Activated T-cell treated with anti-CD3 and anti-CD28 coated beads, Interleukin-2, amount 50 U/mL, for 4 hours (primary cell): ENCODE data around the gene HSPA1L. TPM values are rescaled to one million over a fixed set of nuclear protein-coding genes. Genes with fewer than 3 reads are reported as not detected.

Source experiments
- ATAC-seq, 2 donors: fragments of 200-7000 bp; cut with Tn5 transposase; one replicate each; pipeline ENCODE4 v1.10.0; 2021
- DNase-seq: peaks from one replicate; pipeline ENCODE4 v3.0.0-alpha.2; 2020
- H3K27me3 Mint-ChIP-seq: one replicate; pipeline ENCODE4 v1.8.0; 2021; ENCODE audit warnings: low read depth, mixed read lengths
- H3K36me3 Mint-ChIP-seq: one replicate; pipeline ENCODE4 v1.8.0; 2022; ENCODE audit warnings: mixed read lengths; ENCODE audit not compliant: insufficient read depth
- H3K4me1 Mint-ChIP-seq: one replicate; pipeline ENCODE4 v1.8.0; 2021; ENCODE audit warnings: low read depth, mixed read lengths
- H3K4me3 Mint-ChIP-seq: one replicate; pipeline ENCODE4 v1.8.0; 2021; ENCODE audit warnings: mild to moderate bottlenecking, moderate library complexity, mixed read lengths
- H3K9me3 Mint-ChIP-seq: one replicate; pipeline ENCODE4 v1.8.0; 2021; ENCODE audit warnings: mixed read lengths
- total RNA-seq, 3 donors: library from RNA; stranded (reverse); gene quantifications; one replicate each; pipeline ENCODE4 v1.2.1, GENCODE V29; 2021

HSPA1L gene
- total RNA-seq, 3 donors from 2014 or later: 1.6 to 1.8 (median 1.7) TPM

GRCh38 chr6:31792761-31793171, 22.3 kb downstream of the HSPA1L start:
- peaks cover 16% of the 10 kb centered on the region for H3K36me3 Mint-ChIP-seq
- no peaks in the 10 kb centered on the region for H3K27me3 Mint-ChIP-seq
- H3K9me3 Mint-ChIP-seq: no peaks in the 10 kb centered on the region
- peaks cover 38% of the 10 kb centered on the region for H3K4me1 Mint-ChIP-seq
- ATAC-seq: no peak
- DNase-seq: no peak
- peak overlapping the region; percentile 99 for H3K4me3 Mint-ChIP-seq

GRCh38 chr6:31792090-31792374, 23.1 kb downstream of the HSPA1L start:
- DNase-seq (no peak), ATAC-seq (no peak)
- Mint-ChIP-seq H3K4me1 (peaks cover 31% of the 10 kb centered on the region), H3K9me3 (no peaks in the 10 kb centered on the region), H3K36me3 (peaks cover 16% of the 10 kb centered on the region), H3K27me3 (no peaks in the 10 kb centered on the region), H3K4me3 (no peak overlapping the region)

- Mint-ChIP-seq H3K27me3 (no peaks in the 10 kb centered on the region), H3K4me3 (no peak overlapping the region), H3K9me3 (no peaks in the 10 kb centered on the region), H3K4me1 (peaks cover 26% of the 10 kb centered on the region), H3K36me3 (peaks cover 18% of the 10 kb centered on the region)
- DNase-seq: no peak
- ATAC-seq: no peak
Measured at GRCh38 chr6:31791324-31792089, 23.6 kb downstream of the HSPA1L start.

- H3K4me1 Mint-ChIP-seq: peaks cover 3% of the 10 kb centered on the region
- H3K27me3 Mint-ChIP-seq: no peaks in the 10 kb centered on the region
- H3K9me3 Mint-ChIP-seq: no peaks in the 10 kb centered on the region
- H3K36me3 Mint-ChIP-seq: peaks cover 33% of the 10 kb centered on the region
- no peak overlapping the region for H3K4me3 Mint-ChIP-seq
- no peak for ATAC-seq
- DNase-seq: no peak
Measured at GRCh38 chr6:31785475-31785874, 29.6 kb downstream of the HSPA1L start.

- H3K4me3 Mint-ChIP-seq: no peak overlapping the region
- ATAC-seq: no peak
- DNase-seq: no peak
- H3K27me3 Mint-ChIP-seq: no peaks in the 10 kb centered on the region
- H3K36me3 Mint-ChIP-seq: peaks cover 29% of the 10 kb centered on the region
- H3K9me3 Mint-ChIP-seq: no peaks in the 10 kb centered on the region
- H3K4me1 Mint-ChIP-seq: peaks cover 3% of the 10 kb centered on the region
Measured at GRCh38 chr6:31784098-31784925, 30.8 kb downstream of the HSPA1L start.

GRCh38 chr6:31782126-31782855, 32.8 kb downstream of the HSPA1L start:
- ATAC-seq: no peak
- DNase-seq: no peak
- no peak overlapping the region for H3K4me3 Mint-ChIP-seq
- H3K27me3 Mint-ChIP-seq: no peaks in the 10 kb centered on the region
- H3K36me3 Mint-ChIP-seq: peaks cover 29% of the 10 kb centered on the region
- H3K9me3 Mint-ChIP-seq: no peaks in the 10 kb centered on the region
- H3K4me1 Mint-ChIP-seq: peaks cover 8% of the 10 kb centered on the region

- H3K4me3 Mint-ChIP-seq: no peak overlapping the region
- DNase-seq: no peak
Measured at GRCh38 chr6:31781244-31782125, 33.6 kb downstream of the HSPA1L start.

GRCh38 chr6:31780507-31781243, 34.4 kb downstream of the HSPA1L start:
- no peaks in the 10 kb centered on the region for H3K9me3 Mint-ChIP-seq
- ATAC-seq: no peak
- H3K4me3 Mint-ChIP-seq: no peak overlapping the region
- no peaks in the 10 kb centered on the region for H3K27me3 Mint-ChIP-seq
- no peak for DNase-seq
- H3K4me1 Mint-ChIP-seq: peaks cover 20% of the 10 kb centered on the region
- peaks cover 23% of the 10 kb centered on the region for H3K36me3 Mint-ChIP-seq

More at GRCh38 chr6:31781244-31782125, 33.6 kb downstream of the HSPA1L start:
- Mint-ChIP-seq H3K36me3 (peaks cover 27% of the 10 kb centered on the region), H3K27me3 (no peaks in the 10 kb centered on the region), H3K9me3 (no peaks in the 10 kb centered on the region), H3K4me1 (peaks cover 16% of the 10 kb centered on the region)
- no peak for ATAC-seq

- Mint-ChIP-seq H3K4me1 (peaks cover 24% of the 10 kb centered on the region), H3K36me3 (peaks cover 23% of the 10 kb centered on the region), H3K9me3 (no peaks in the 10 kb centered on the region), H3K27me3 (no peaks in the 10 kb centered on the region), H3K4me3 (no peak overlapping the region)
- ATAC-seq (no peak), DNase-seq (no peak)
Measured at GRCh38 chr6:31779908-31780307, 35.2 kb downstream of the HSPA1L start.

GRCh38 chr6:31778999-31779885, 35.8 kb downstream of the HSPA1L start:
- ATAC-seq (no peak), DNase-seq (no peak)
- Mint-ChIP-seq H3K9me3 (no peaks in the 10 kb centered on the region), H3K4me3 (no peak overlapping the region), H3K36me3 (peaks cover 17% of the 10 kb centered on the region), H3K4me1 (peaks cover 24% of the 10 kb centered on the region), H3K27me3 (no peaks in the 10 kb centered on the region)

- H3K9me3 Mint-ChIP-seq: no peaks in the 10 kb centered on the region
- H3K4me3 Mint-ChIP-seq: no peak overlapping the region
- DNase-seq: no peak
- peaks cover 27% of the 10 kb centered on the region for H3K4me1 Mint-ChIP-seq
- ATAC-seq: no peak
- peaks cover 13% of the 10 kb centered on the region for H3K36me3 Mint-ChIP-seq
- no peaks in the 10 kb centered on the region for H3K27me3 Mint-ChIP-seq
Measured at GRCh38 chr6:31778193-31778592, 36.9 kb downstream of the HSPA1L start.

GRCh38 chr6:31777667-31778050, 37.4 kb downstream of the HSPA1L start:
- Mint-ChIP-seq H3K4me3 (no peak overlapping the region), H3K36me3 (peaks cover 9% of the 10 kb centered on the region), H3K9me3 (no peaks in the 10 kb centered on the region), H3K27me3 (no peaks in the 10 kb centered on the region), H3K4me1 (peaks cover 30% of the 10 kb centered on the region)
- no peak for DNase-seq
- no peak for ATAC-seq
